Amniotic epithelial cell (primary cell): ENCODE measurements around the gene DNMT3L.
"Not testable (repeated sequence)": the region's sequence is repeated elsewhere in the genome, so short reads cannot be mapped to it uniquely, and the experiment has no call there.

Source experiments
- DNase-seq: peaks from one replicate; pipeline ENCODE4 v3.0.0-alpha.2; 2010; ENCODE audit warnings: low read depth

Gene DNMT3L

GRCh38 chr21:44249204-44250037, 12.3 kb downstream of the DNMT3L start:
- DNase-seq: not testable (repeated sequence)

- not testable (repeated sequence) for DNase-seq
Observed at GRCh38 chr21:44247904-44248303, 13.8 kb downstream of the DNMT3L start.

- not testable (repeated sequence) for DNase-seq
Observed at GRCh38 chr21:44243980-44244379, 17.7 kb downstream of the DNMT3L start.

- DNase-seq: not testable (repeated sequence)
Observed at GRCh38 chr21:44241281-44241680, 20.4 kb downstream of the DNMT3L start.

GRCh38 chr21:44240842-44241241, 20.9 kb downstream of the DNMT3L start, which contains the start of gene ICOSLG:
TSS of gene ICOSLG (minus strand) at chr21:44240943. CDS start at chr21:44240817, 126 bp downstream.
- not testable (repeated sequence) for DNase-seq

GRCh38 chr21:44240353-44240752, 21.3 kb downstream of the DNMT3L start:
- not testable (repeated sequence) for DNase-seq

- DNase-seq: not testable (repeated sequence)
Observed at GRCh38 chr21:44229561-44229960, 32.1 kb downstream of the DNMT3L start.

- not testable (repeated sequence) for DNase-seq
Observed at GRCh38 chr21:44228109-44228508, 33.6 kb downstream of the DNMT3L start.

GRCh38 chr21:44227614-44228013, 34.1 kb downstream of the DNMT3L start:
- DNase-seq: not testable (repeated sequence)

- DNase-seq: not testable (repeated sequence)
Observed at GRCh38 chr21:44225605-44226004, 36.1 kb downstream of the DNMT3L start.

- DNase-seq: not testable (repeated sequence)
Observed at GRCh38 chr21:44223334-44223733, 38.4 kb downstream of the DNMT3L start.

GRCh38 chr21:44220674-44221073, 41.0 kb downstream of the DNMT3L start:
- not testable (repeated sequence) for DNase-seq

- not testable (repeated sequence) for DNase-seq
Observed at GRCh38 chr21:44218461-44218860, 43.2 kb downstream of the DNMT3L start.

GRCh38 chr21:44211978-44212377, 49.7 kb downstream of the DNMT3L start:
- DNase-seq: not testable (repeated sequence)

GRCh38 chr21:44211574-44211973, 50.1 kb downstream of the DNMT3L start:
- DNase-seq: not testable (repeated sequence)

- not testable (repeated sequence) for DNase-seq
Observed at GRCh38 chr21:44207860-44208646, 53.6 kb downstream of the DNMT3L start.

GRCh38 chr21:44206698-44207676, 54.7 kb downstream of the DNMT3L start:
- not testable (repeated sequence) for DNase-seq

GRCh38 chr21:44206187-44206586, 55.5 kb downstream of the DNMT3L start:
- not testable (repeated sequence) for DNase-seq

GRCh38 chr21:44202590-44203299, 59.0 kb downstream of the DNMT3L start:
- DNase-seq: not testable (repeated sequence)

GRCh38 chr21:44199997-44200396, 61.7 kb downstream of the DNMT3L start:
- DNase-seq: not testable (repeated sequence)

- DNase-seq: no peak
Observed at GRCh38 chr21:44199448-44199847, 62.2 kb downstream of the DNMT3L start.
